ENCODE data around the gene ATP10A. TPM values are rescaled to one million over a fixed set of nuclear protein-coding genes. Genes with fewer than 3 reads are reported as not detected.

Gene ATP10A
- total RNA-seq, 4 donors from 2014 or later, result 8.1 to 36.0 (median 17.9) TPM

DNA sequence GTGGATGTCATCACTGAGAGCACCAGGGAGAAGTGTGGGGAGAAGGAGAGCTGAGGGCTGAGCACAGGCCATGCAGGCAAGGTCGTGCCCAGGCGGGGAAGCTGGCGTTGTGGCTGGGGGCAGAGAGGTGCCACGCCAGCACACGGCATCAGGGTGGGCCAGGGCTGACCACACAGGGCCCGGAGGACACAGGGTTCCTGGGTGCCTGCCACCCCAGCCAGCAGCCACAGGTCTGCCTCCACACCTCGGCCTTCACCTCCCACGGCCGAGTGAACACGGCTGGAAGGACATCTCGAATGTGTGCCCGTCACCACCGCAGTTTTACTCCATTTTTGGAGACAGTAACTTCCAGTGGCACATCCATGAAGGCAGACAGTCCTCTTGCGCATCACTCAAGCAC, 77.1 kb downstream of the ATP10A start:
- Histone ChIP-seq H3K36me3 (no peaks in the 10 kb centered on the region), H3K27ac (no peak overlapping the region), H3K27me3 (no peaks in the 10 kb centered on the region), H3K9me3 (no peaks in the 10 kb centered on the region), H3K4me1 (peaks cover 0 to 53% (median 6%) of the 10 kb centered on the region in 4 donors), H3K4me3 (no peak overlapping the region)
- DNase-seq (ENCODE audit: low spot score in 2 of 2), result no peak
- WGBS, 2 donors, result 88 to 93% methylated on average over 14 of the region's 14 CpGs
- TF ChIP-seq POLR2A (IDR thresholded peaks at IDR 0.05), result no peak
- TF ChIP-seq EP300 (IDR thresholded peaks at IDR 0.05), result no peak
- TF ChIP-seq, protein P1, sequence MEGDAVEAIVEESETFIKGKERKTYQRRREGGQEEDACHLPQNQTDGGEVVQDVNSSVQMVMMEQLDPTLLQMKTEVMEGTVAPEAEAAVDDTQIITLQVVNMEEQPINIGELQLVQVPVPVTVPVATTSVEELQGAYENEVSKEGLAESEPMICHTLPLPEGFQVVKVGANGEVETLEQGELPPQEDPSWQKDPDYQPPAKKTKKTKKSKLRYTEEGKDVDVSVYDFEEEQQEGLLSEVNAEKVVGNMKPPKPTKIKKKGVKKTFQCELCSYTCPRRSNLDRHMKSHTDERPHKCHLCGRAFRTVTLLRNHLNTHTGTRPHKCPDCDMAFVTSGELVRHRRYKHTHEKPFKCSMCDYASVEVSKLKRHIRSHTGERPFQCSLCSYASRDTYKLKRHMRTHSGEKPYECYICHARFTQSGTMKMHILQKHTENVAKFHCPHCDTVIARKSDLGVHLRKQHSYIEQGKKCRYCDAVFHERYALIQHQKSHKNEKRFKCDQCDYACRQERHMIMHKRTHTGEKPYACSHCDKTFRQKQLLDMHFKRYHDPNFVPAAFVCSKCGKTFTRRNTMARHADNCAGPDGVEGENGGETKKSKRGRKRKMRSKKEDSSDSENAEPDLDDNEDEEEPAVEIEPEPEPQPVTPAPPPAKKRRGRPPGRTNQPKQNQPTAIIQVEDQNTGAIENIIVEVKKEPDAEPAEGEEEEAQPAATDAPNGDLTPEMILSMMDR (IDR thresholded peaks at IDR 0.05), result no peak

DNA sequence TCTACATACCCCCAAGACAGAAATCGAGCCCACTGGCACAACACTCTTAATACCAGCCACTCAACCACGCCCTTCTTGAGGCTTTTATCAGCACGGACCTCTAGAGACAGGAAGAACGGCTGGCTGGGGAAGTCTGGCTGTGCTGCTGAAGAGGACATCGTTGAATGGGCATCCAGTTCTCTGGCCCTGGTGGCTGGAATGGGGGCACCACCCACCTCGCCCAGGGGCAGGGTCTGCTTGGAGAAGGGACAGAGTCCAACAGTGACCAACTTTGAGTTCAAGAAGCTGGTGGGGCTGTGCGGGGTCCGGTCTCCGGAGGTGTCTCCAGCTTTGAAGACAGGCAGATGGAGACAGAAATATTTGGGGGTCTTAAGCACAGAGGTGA, 77.5 kb downstream of the ATP10A start:
- peaks cover 0 to 49% (median 6%) of the 10 kb centered on the region in 4 donors for H3K4me1 ChIP-seq
- H3K9me3 ChIP-seq, result no peaks in the 10 kb centered on the region
- no peak overlapping the region for H3K27ac ChIP-seq
- no peak for DNase-seq (ENCODE audit: low spot score in 2 of 2)
- peaks cover 0 to 3% (median 0%) of the 10 kb centered on the region in 3 donors for H3K36me3 ChIP-seq
- TF ChIP-seq, protein P1 (IDR thresholded peaks at IDR 0.05), result no peak
- no peak for TF ChIP-seq POLR2A (IDR thresholded peaks at IDR 0.05)
- TF ChIP-seq EP300 (IDR thresholded peaks at IDR 0.05), result no peak
- H3K27me3 ChIP-seq, result no peaks in the 10 kb centered on the region
- no peak overlapping the region for H3K4me3 ChIP-seq
- WGBS, 2 donors, result 75 to 86% methylated on average over 9 of the region's 9 CpGs

DNA sequence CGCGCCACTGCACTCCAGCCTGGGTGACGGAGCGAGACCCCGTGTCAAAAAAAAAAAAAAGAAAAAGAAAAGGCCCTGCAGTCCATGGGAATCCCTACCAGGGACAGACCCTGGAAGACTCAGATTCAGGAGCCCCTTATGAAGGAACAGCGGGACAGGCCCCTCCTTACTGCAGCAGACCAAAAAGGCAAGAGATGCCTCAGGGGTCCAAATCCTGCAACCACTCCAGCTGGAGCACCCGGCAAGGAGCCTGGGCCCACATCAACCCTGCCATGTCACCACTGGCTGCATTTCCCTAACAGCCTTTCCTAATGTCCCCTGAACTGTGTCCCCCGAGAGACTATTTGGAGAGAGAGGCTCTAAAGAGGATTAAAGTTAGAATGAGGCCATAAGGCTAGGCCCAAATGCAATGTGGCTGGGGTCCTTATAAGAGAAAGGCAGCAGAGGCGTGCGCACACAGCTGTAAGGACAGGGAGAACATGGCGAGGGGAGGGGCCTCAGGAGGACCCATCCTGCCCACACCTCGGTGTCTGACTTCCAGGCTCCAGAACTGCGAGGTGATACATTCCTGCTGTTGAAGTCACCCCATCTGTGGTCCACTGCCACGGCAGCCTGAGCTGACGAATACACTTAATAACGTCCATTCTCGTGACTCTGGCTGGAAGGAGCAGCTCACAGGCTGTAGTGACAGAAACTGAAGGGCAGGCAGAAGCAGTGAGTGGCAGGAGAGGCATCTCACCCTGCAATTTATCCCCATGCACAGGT, 78.1 kb downstream of the ATP10A start:
- H3K4me3 ChIP-seq, result no peak overlapping the region
- peaks cover 0 to 9% (median 0%) of the 10 kb centered on the region in 3 donors for H3K36me3 ChIP-seq
- H3K9me3 ChIP-seq, result no peaks in the 10 kb centered on the region
- no peak for DNase-seq (ENCODE audit: low spot score in 2 of 2)
- H3K27ac ChIP-seq, result no peak overlapping the region
- peaks cover 0 to 43% (median 6%) of the 10 kb centered on the region in 4 donors for H3K4me1 ChIP-seq
- H3K27me3 ChIP-seq, result no peaks in the 10 kb centered on the region
- TF ChIP-seq POLR2A (IDR thresholded peaks at IDR 0.05) (no peak), EP300 (IDR thresholded peaks at IDR 0.05) (no peak)
- TF ChIP-seq, protein P1 (IDR thresholded peaks at IDR 0.05), result no peak
- 82 to 85% methylated on average over 17 of the region's 17 CpGs for WGBS, 2 donors

DNA sequence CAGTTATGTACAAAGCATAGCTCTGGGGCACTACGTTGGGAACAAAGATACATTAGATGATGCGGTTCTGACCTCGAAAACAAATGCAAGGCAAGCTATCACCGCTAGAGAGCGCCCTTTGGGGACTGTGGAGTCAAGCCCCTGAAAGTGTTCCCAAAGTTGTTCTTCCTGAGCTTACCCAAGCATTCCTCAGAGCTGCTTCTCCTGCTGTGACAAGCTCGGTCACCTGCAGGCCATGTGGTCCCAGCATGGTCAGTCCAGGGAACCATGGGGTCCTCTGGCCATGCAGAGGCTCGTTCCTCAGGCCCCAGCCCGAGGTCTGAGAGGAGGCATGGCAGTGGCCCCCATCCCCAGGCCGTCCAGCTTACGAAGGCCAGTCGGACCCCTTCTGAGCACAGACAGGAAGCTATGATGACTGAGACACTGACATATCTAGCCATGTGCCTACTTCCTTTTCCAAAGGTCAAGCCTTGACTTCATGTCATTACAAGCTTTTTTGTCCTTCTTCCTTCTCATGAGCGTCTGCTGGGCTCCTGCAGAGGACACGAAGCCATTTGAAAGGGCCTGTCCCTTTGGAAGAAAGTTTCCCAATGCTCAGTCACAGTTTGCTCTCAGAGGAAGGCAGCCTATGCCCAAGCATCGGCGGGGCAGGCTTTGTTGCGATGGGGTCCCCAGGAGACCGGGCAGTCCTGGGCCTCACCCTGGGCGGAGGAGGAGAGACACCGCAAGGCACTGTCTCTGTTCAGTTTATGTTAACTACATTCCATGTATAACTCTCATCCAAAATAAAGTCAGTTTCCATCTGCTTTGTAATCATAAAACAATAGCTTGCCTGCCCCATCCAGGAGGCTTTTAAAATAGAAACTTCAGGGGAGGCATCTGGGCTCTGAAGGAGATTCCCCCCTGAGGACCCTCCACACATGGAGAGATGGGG, 79.3 kb downstream of the ATP10A start:
- H3K27ac ChIP-seq, result no peak overlapping the region
- TF ChIP-seq, protein P1 (IDR thresholded peaks at IDR 0.05), result no peak
- TF ChIP-seq POLR2A (IDR thresholded peaks at IDR 0.05) (no peak), EP300 (IDR thresholded peaks at IDR 0.05) (no peak)
- DNase-seq (ENCODE audit: low spot score in 2 of 2), result no peak
- H3K4me1 ChIP-seq, result peaks cover 0 to 31% (median 4%) of the 10 kb centered on the region in 4 donors
- no peaks in the 10 kb centered on the region for H3K27me3 ChIP-seq
- WGBS, 2 donors, result 70 to 74% methylated on average over 19 of the region's 19 CpGs
- H3K36me3 ChIP-seq, result peaks cover 0 to 13% (median 0%) of the 10 kb centered on the region in 3 donors
- no peak overlapping the region for H3K4me3 ChIP-seq
- no peaks in the 10 kb centered on the region for H3K9me3 ChIP-seq
